Activated CD4-positive, alpha-beta T cell treated with anti-CD3 and anti-CD28 coated beads, Interleukin-2, amount 50 U/mL, for 48 hours (primary cell): ENCODE results near the gene PAK4.

Experiments
- DNase-seq, 2 experiments: peaks; one replicate each; pipeline ENCODE4 v3.0.0-alpha.2; 2020

PAK4 gene

GRCh38 chr19:39183104-39183503, 57.5 kb downstream of the PAK4 start:
- DNase-seq = no peak

- DNase-seq = no peak
Observed at GRCh38 chr19:39186391-39186790, 60.8 kb downstream of the PAK4 start.

- no peak for DNase-seq
Observed at GRCh38 chr19:39187552-39187943, 62.0 kb downstream of the PAK4 start.

- DNase-seq = no peak
Observed at GRCh38 chr19:39188960-39189359, 63.4 kb downstream of the PAK4 start.

- DNase-seq = no peak
Observed at GRCh38 chr19:39190768-39191167, 65.2 kb downstream of the PAK4 start.

GRCh38 chr19:39192846-39193245, 67.3 kb downstream of the PAK4 start:
- DNase-seq = no peak

- DNase-seq = no peak
Observed at GRCh38 chr19:39193803-39194202, 68.2 kb downstream of the PAK4 start.

GRCh38 chr19:39194832-39195542, 69.4 kb downstream of the PAK4 start:
- no peak for DNase-seq

- DNase-seq = no peak
Observed at GRCh38 chr19:39195755-39196154, 70.2 kb downstream of the PAK4 start.

- no peak for DNase-seq
Observed at GRCh38 chr19:39196320-39196719, 70.7 kb downstream of the PAK4 start.

GRCh38 chr19:39196860-39197562, 71.4 kb downstream of the PAK4 start, which contains the start of gene NCCRP1:
Gene NCCRP1, plus strand, starts transcription at chr19:39196964. Its CDS starts 19 bp downstream, at chr19:39196983.
- DNase-seq = peak in 1 of 2 experiments; percentile 4

- no peak for DNase-seq
Observed at GRCh38 chr19:39197808-39198207, 72.2 kb downstream of the PAK4 start.

- DNase-seq = no peak
Observed at GRCh38 chr19:39199025-39199424, 73.4 kb downstream of the PAK4 start.

- no peak for DNase-seq
Observed at GRCh38 chr19:39200066-39200802, 74.6 kb downstream of the PAK4 start.

- no peak for DNase-seq
Observed at GRCh38 chr19:39200803-39201115, 75.2 kb downstream of the PAK4 start.

GRCh38 chr19:39202998-39203355, 77.4 kb downstream of the PAK4 start:
- no peak for DNase-seq

GRCh38 chr19:39203372-39204341, 78.1 kb downstream of the PAK4 start, which contains the start of gene SYCN:
Gene SYCN, minus strand, starts transcription at chr19:39204263. Its CDS starts 9 bp downstream, at chr19:39204254.
- DNase-seq = no peak

- DNase-seq = no peak
Observed at GRCh38 chr19:39205449-39205764, 79.8 kb downstream of the PAK4 start.

GRCh38 chr19:39206122-39206521, 80.5 kb downstream of the PAK4 start:
- DNase-seq = no peak

- no peak for DNase-seq
Observed at GRCh38 chr19:39207293-39207836, 81.8 kb downstream of the PAK4 start.

- no peak for DNase-seq
Observed at GRCh38 chr19:39208175-39208795, 82.7 kb downstream of the PAK4 start.

GRCh38 chr19:39209196-39209595, 83.6 kb downstream of the PAK4 start:
- DNase-seq = no peak
